H1 (cell line): ENCODE results near the gene KLHL7. TPM values are rescaled to one million over a fixed set of nuclear protein-coding genes. Genes with fewer than 3 reads are reported as not detected.

ENCODE experiments used
- BCL11A ChIP-seq, 2 experiments: IDR thresholded peaks; one replicate each; pipeline ENCODE4 v1.6.1; 2011; ENCODE audit warnings: low read depth in 2 of 2, low read length in 2 of 2, mild to moderate bottlenecking in 2 of 2
- polyA plus RNA-seq, 7 experiments: library from polyadenylated mRNA; depleted of rRNA in 3 of 7; stranded (reverse) in 5 of 7; unstranded in 2 of 7; fragments of >200 nt in 5 of 7; fragments of 200-250 nt in 2 of 7; gene quantifications; 1 replicate in 5 of 7; 2 replicates in 1 of 7; 4 replicates in 1 of 7; pipeline versions ENCODE4 v1.2.1 to v1.2.3, GENCODE V29; 2011 to 2013; ENCODE audit warnings: missing spikeins in 2 of 7, mixed read lengths in 2 of 7
- total RNA-seq: library from RNA; stranded (reverse); fragmentation: NEBNext Ultra II Directional; extraction: Animal tissue kit (Norgen Biotek cat#: 25700); gene quantifications from 2 replicates; pipeline ENCODE4 v1.2.1, GENCODE V29; 2021

Gene KLHL7
- total and polyA plus RNA-seq, 2 of the 8 experiments (the other 6 are each of a cell fraction or from before 2014, with no cell fraction given) = 65.3 to 115 TPM

DNA sequence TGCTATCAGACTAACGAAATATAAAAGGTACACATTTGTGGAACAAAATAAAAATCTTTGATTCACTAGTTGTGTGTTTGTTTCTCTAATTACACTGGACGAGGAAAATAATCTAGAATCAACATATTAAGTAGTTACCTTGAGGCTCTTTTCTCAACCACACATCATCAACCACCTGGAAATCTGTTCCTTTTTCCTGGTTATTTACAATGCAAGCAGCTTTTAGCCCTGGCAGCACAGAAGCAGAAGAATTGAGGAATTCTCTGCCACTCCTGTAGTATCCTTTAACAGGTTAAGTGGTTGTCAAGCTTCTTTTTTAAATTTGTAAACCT lies 100.0 kb downstream of the KLHL7 start (continued):
- no peak for TF ChIP-seq BCL11A (IDR thresholded peaks at IDR 0.05; ENCODE audit: low read depth in 2 of 2, low read length in 2 of 2)
